ENCODE results near the gene PTPRH.

The PTPRH gene

DNA sequence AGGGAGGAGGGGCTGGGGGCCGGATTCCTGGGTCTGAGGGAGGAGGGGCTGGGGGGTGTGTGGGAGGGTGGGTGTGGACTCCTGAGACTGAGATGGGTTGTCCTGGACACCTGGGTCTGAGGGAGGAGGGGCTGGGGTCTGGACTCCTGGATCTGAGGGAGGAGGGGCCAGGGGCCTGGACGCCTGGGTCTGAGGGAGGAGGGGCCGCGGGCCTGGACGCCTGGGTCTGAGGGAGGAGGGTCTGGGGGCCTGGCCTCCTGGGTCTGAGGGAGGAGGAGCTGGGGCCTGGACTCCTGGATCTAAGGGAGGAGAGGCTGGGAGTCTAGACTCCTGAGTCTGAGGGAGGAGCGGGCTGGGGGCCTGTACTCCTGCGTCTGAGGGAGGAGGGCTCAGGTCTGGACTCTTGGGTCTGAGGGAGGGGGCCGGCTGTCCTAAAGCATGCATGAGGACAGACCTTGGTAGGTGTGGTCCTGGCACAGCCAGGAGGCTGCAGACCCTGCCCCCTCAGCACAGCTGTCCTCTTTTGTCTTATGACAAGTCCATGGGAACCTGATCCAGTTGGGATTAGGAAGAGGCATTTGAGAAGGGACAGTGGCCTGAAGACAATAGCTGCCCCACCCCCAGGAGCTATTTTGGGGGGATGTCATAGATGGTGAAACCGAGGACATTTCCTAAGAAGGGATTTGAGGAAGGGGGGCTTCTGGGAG, 61.6 kb downstream of the PTPRH start:
- H3K27ac ChIP-seq, result no peak overlapping the region
- TF ChIP-seq CTCF (conservative IDR thresholded peaks at IDR 0.05), result no peak

DNA sequence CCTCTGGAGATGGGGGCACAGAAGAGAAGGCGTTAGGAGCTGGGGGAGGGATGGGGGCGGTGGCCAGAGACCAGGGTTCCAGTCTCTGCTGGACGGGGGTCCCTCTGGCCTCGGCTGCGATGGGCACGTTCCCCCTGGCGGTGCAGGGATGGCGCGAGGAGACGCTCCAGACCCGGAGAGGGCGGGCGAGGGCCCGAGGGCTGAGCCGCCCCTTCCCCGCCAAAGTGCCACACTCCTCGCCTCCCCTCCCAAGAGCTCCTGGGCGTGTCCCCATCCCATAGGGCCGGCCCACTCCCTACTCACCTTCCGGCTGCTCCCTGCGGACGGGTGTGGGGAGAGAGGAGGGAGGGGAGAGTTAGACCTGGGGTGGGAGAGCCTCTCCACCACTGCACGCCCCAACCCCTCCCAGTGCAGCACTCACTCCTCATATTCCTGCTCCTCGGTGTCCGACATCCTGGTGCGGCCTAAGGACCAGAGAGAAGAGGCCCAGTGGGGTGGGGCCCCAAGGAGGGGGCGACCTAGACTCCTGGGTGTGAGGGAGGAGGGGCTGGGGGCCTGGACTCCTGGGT, 62.5 kb downstream of the PTPRH start:
- H3K27ac ChIP-seq, result peak overlapping the region; percentile 56; the same call in 1 of the 2 replicates
- no peak for TF ChIP-seq CTCF (conservative IDR thresholded peaks at IDR 0.05)

GRCh38 chr19:55146078-55146704, 63.1 kb downstream of the PTPRH start:
- peak; percentile 94 for TF ChIP-seq CTCF (conservative IDR thresholded peaks at IDR 0.05)
- peak overlapping the region; percentile 56; the same call in 1 of the 2 replicates for H3K27ac ChIP-seq

DNA sequence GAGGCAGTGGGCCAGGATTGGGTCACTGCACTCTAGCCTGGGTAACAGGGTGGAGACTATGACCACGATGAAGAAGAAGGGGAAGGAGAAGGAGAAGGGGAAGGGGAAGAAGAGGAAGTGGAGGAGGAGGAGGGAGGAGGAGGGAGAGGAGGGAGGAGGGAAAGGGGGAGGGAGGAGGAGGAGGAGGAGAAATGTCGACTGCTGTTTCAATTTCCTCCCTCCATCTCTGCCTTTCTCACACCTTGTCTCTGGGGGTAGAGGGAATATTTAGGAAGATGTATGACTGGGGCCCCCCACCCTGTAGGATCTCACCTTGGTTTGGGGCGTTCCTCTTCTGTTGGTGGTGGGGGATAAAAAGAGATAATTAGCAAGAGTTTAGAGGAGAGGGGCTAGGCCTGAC, 64.1 kb downstream of the PTPRH start:
- TF ChIP-seq CTCF (conservative IDR thresholded peaks at IDR 0.05), result no peak
- no peak overlapping the region for H3K27ac ChIP-seq

- no peak for TF ChIP-seq CTCF (conservative IDR thresholded peaks at IDR 0.05)
- H3K27ac ChIP-seq, result no peak overlapping the region
Measured at GRCh38 chr19:55141696-55142095, 67.6 kb downstream of the PTPRH start.

- H3K27ac ChIP-seq, result no peak overlapping the region
- TF ChIP-seq CTCF (conservative IDR thresholded peaks at IDR 0.05), result no peak
Measured at GRCh38 chr19:55137915-55138314, 71.4 kb downstream of the PTPRH start.

DNA sequence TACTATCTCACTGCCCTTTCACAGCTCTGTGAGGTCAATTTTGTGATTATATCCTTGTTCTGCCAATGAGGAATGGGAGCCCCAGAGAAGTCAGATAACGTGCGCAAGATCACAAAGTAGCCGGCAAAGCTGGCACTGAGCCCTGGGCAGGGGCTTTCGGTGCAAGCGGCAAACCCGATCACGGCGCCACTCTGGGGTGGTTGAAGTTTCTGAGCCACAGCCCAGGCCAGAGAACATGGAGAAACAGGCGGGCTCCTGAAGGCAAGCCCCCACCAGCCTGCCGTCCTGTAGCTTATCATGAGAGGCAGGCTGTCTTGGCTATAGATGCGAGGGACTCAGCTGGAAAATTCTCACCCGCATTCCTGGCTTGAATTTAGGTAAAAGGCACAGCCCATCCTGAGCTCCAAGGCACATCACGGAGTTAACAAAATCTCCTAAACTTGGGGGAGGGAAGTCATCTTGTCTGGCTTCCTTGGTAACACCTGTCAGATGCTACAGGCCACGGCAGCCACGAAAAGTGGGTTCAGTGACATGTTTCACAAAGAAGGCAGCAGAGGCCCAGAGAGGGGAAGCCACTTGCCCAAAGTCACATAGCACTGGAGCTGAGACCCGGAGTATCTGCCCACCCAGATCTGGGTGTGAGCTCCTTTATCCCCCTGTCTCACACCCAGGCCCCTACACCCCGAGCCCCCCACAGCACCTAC, 72.8 kb downstream of the PTPRH start:
- no peak overlapping the region for H3K27ac ChIP-seq
- no peak for TF ChIP-seq CTCF (conservative IDR thresholded peaks at IDR 0.05)
